ENCODE results near the gene OR13C9.
"Not testable (repeated sequence)": the region's sequence is repeated elsewhere in the genome, so short reads cannot be mapped to it uniquely, and the experiment has no call there.

Gene OR13C9

GRCh38 chr9:104599313-104599712 is 18.7 kb downstream of the OR13C9 start, which contains the start of gene OR13C5:
OR13C5 (minus strand) TSS chr9:104599413; CDS start chr9:104599413, 0 bp downstream.
- H3K27me3 ChIP-seq (ENCODE audit: control insufficient read depth, insufficient read depth, low read length); H3K36me3 ChIP-seq (ENCODE audit: control insufficient read depth, insufficient read depth, low read length); H3K9me3 ChIP-seq (ENCODE audit: control insufficient read depth, insufficient read depth, low read length); H3K9ac ChIP-seq (ENCODE audit: low read depth, low read length); H3K27ac ChIP-seq (ENCODE audit: low read depth, low read length); H3K4me1 ChIP-seq (ENCODE audit: control insufficient read depth, insufficient read depth, low read length); H3K4me3 ChIP-seq (ENCODE audit: low read depth, low read length): not testable (repeated sequence)

- H3K4me1 ChIP-seq (ENCODE audit: control insufficient read depth, insufficient read depth, low read length); H3K4me3 ChIP-seq (ENCODE audit: low read depth, low read length); H3K36me3 ChIP-seq (ENCODE audit: control insufficient read depth, insufficient read depth, low read length); H3K9ac ChIP-seq (ENCODE audit: low read depth, low read length); H3K27me3 ChIP-seq (ENCODE audit: control insufficient read depth, insufficient read depth, low read length); H3K27ac ChIP-seq (ENCODE audit: low read depth, low read length); H3K9me3 ChIP-seq (ENCODE audit: control insufficient read depth, insufficient read depth, low read length): not testable (repeated sequence)
Observed at GRCh38 chr9:104598749-104599148, 19.3 kb downstream of the OR13C9 start.

- H3K27me3 ChIP-seq (ENCODE audit: control insufficient read depth, insufficient read depth, low read length), result no peaks in the 10 kb centered on the region
- H3K4me1 ChIP-seq (ENCODE audit: control insufficient read depth, insufficient read depth, low read length), result no peaks in the 10 kb centered on the region
Observed at GRCh38 chr9:104589626-104590025, 28.4 kb downstream of the OR13C9 start.

GRCh38 chr9:104586496-104587180 is 31.4 kb downstream of the OR13C9 start:
- Histone ChIP-seq H3K4me3 (ENCODE audit: low read depth, low read length) (no peak overlapping the region), H3K9me3 (ENCODE audit: control insufficient read depth, insufficient read depth, low read length) (no peaks in the 10 kb centered on the region), H3K27ac (ENCODE audit: low read depth, low read length) (no peak overlapping the region), H3K27me3 (ENCODE audit: control insufficient read depth, insufficient read depth, low read length) (no peaks in the 10 kb centered on the region), H3K4me1 (ENCODE audit: control insufficient read depth, insufficient read depth, low read length) (no peaks in the 10 kb centered on the region), H3K36me3 (ENCODE audit: control insufficient read depth, insufficient read depth, low read length) (no peaks in the 10 kb centered on the region), H3K9ac (ENCODE audit: low read depth, low read length) (no peak overlapping the region)

More at GRCh38 chr9:104589626-104590025, 28.4 kb downstream of the OR13C9 start:
- no peak overlapping the region for H3K9ac ChIP-seq (ENCODE audit: low read depth, low read length)
- no peaks in the 10 kb centered on the region for H3K36me3 ChIP-seq (ENCODE audit: control insufficient read depth, insufficient read depth, low read length)
- H3K9me3 ChIP-seq (ENCODE audit: control insufficient read depth, insufficient read depth, low read length), result no peaks in the 10 kb centered on the region
- H3K4me3 ChIP-seq (ENCODE audit: low read depth, low read length), result no peak overlapping the region
- H3K27ac ChIP-seq (ENCODE audit: low read depth, low read length), result no peak overlapping the region

- no peaks in the 10 kb centered on the region for H3K4me1 ChIP-seq (ENCODE audit: control insufficient read depth, insufficient read depth, low read length)
- H3K9me3 ChIP-seq (ENCODE audit: control insufficient read depth, insufficient read depth, low read length), result no peaks in the 10 kb centered on the region
- no peak overlapping the region for H3K9ac ChIP-seq (ENCODE audit: low read depth, low read length)
- no peak overlapping the region for H3K27ac ChIP-seq (ENCODE audit: low read depth, low read length)
- no peaks in the 10 kb centered on the region for H3K27me3 ChIP-seq (ENCODE audit: control insufficient read depth, insufficient read depth, low read length)
- H3K36me3 ChIP-seq (ENCODE audit: control insufficient read depth, insufficient read depth, low read length), result no peaks in the 10 kb centered on the region
- H3K4me3 ChIP-seq (ENCODE audit: low read depth, low read length), result no peak overlapping the region
Observed at GRCh38 chr9:104580562-104580961, 37.4 kb downstream of the OR13C9 start.

GRCh38 chr9:104577263-104577662 is 40.7 kb downstream of the OR13C9 start:
- H3K9me3 ChIP-seq (ENCODE audit: control insufficient read depth, insufficient read depth, low read length), result peaks cover 3% of the 10 kb centered on the region; the same call in 1 of the 2 replicates

GRCh38 chr9:104575456-104575855 is 42.5 kb downstream of the OR13C9 start:
- Histone ChIP-seq H3K27me3 (ENCODE audit: control insufficient read depth, insufficient read depth, low read length) (no peaks in the 10 kb centered on the region), H3K4me3 (ENCODE audit: low read depth, low read length) (no peak overlapping the region), H3K9ac (ENCODE audit: low read depth, low read length) (no peak overlapping the region), H3K9me3 (ENCODE audit: control insufficient read depth, insufficient read depth, low read length) (peaks cover 3% of the 10 kb centered on the region; the same call in 1 of the 2 replicates), H3K4me1 (ENCODE audit: control insufficient read depth, insufficient read depth, low read length) (no peaks in the 10 kb centered on the region), H3K36me3 (ENCODE audit: control insufficient read depth, insufficient read depth, low read length) (no peaks in the 10 kb centered on the region), H3K27ac (ENCODE audit: low read depth, low read length) (no peak overlapping the region)

More at GRCh38 chr9:104577263-104577662, 40.7 kb downstream of the OR13C9 start:
- H3K4me1 ChIP-seq (ENCODE audit: control insufficient read depth, insufficient read depth, low read length), result no peaks in the 10 kb centered on the region
- H3K9ac ChIP-seq (ENCODE audit: low read depth, low read length), result no peak overlapping the region
- no peak overlapping the region for H3K27ac ChIP-seq (ENCODE audit: low read depth, low read length)
- H3K36me3 ChIP-seq (ENCODE audit: control insufficient read depth, insufficient read depth, low read length), result no peaks in the 10 kb centered on the region
- H3K4me3 ChIP-seq (ENCODE audit: low read depth, low read length), result no peak overlapping the region
- no peaks in the 10 kb centered on the region for H3K27me3 ChIP-seq (ENCODE audit: control insufficient read depth, insufficient read depth, low read length)

- no peaks in the 10 kb centered on the region for H3K36me3 ChIP-seq (ENCODE audit: control insufficient read depth, insufficient read depth, low read length)
- H3K4me1 ChIP-seq (ENCODE audit: control insufficient read depth, insufficient read depth, low read length), result no peaks in the 10 kb centered on the region
- no peak overlapping the region for H3K9ac ChIP-seq (ENCODE audit: low read depth, low read length)
- H3K27ac ChIP-seq (ENCODE audit: low read depth, low read length), result no peak overlapping the region
- H3K27me3 ChIP-seq (ENCODE audit: control insufficient read depth, insufficient read depth, low read length), result no peaks in the 10 kb centered on the region
- no peak overlapping the region for H3K4me3 ChIP-seq (ENCODE audit: low read depth, low read length)
- peaks cover 3% of the 10 kb centered on the region; the same call in 1 of the 2 replicates for H3K9me3 ChIP-seq (ENCODE audit: control insufficient read depth, insufficient read depth, low read length)
Observed at GRCh38 chr9:104572612-104573011, 45.4 kb downstream of the OR13C9 start.

- Histone ChIP-seq H3K4me3 (ENCODE audit: low read depth, low read length) (no peak within 1 kb of the TSS), H3K27me3 (ENCODE audit: control insufficient read depth, insufficient read depth, low read length) (no peaks in the 10 kb centered on the region), H3K9ac (ENCODE audit: low read depth, low read length) (no peak within 1 kb of the TSS), H3K36me3 (ENCODE audit: control insufficient read depth, insufficient read depth, low read length) (no peaks in the 10 kb centered on the region), H3K4me1 (ENCODE audit: control insufficient read depth, insufficient read depth, low read length) (no peaks in the 10 kb centered on the region), H3K27ac (ENCODE audit: low read depth, low read length) (no peak within 1 kb of the TSS), H3K9me3 (ENCODE audit: control insufficient read depth, insufficient read depth, low read length) (peaks cover 3% of the 10 kb centered on the region; the same call in 1 of the 2 replicates)
Observed at GRCh38 chr9:104568868-104569267, 49.1 kb downstream of the OR13C9 start, which contains the start of gene OR13C8. OR13C8 (plus strand) TSS chr9:104569168; CDS start chr9:104569168, 0 bp downstream.
